Activated CD4-positive, alpha-beta T cell treated with anti-CD3 and anti-CD28 coated beads, Interleukin-10, Interleukin-2, amounts not matched to agents 100 ng/mL and 50 ng/mL, durations not matched to agents 16 hours and 8 hours (primary cell): ENCODE results near the gene HSD17B1.
"Not testable (repeated sequence)": the region's sequence is repeated elsewhere in the genome, so short reads cannot be mapped to it uniquely, and the experiment has no call there.

Source experiments
- DNase-seq: peaks from one replicate; pipeline ENCODE4 v3.0.0-alpha.2; 2020

The HSD17B1 gene

GRCh38 chr17:42548070-42548837 is 4.5 kb upstream of the HSD17B1 start:
- peak; percentile 83 for DNase-seq

GRCh38 chr17:42548993-42549755 is 3.5 kb upstream of the HSD17B1 start:
- DNase-seq = no peak

GRCh38 chr17:42553161-42553818 is 567 bp downstream of the HSD17B1 start:
- DNase-seq = no peak

GRCh38 chr17:42553866-42554249 is 1.1 kb downstream of the HSD17B1 start:
- DNase-seq = peak; percentile 46

GRCh38 chr17:42554250-42555121 is 1.8 kb downstream of the HSD17B1 start:
- peak; percentile 90 for DNase-seq

- DNase-seq = no peak
These were observed 2.4 kb downstream of the HSD17B1 start for GRCh38 chr17:42555122-42555622.

- not testable (repeated sequence) for DNase-seq
These were observed 3.4 kb downstream of the HSD17B1 start for GRCh38 chr17:42555961-42556617.

GRCh38 chr17:42559075-42559474 is 6.4 kb downstream of the HSD17B1 start:
- DNase-seq = no peak

GRCh38 chr17:42560246-42560645 is 7.5 kb downstream of the HSD17B1 start:
- DNase-seq = no peak

- peak; percentile 96 for DNase-seq
These were observed 9.2 kb downstream of the HSD17B1 start, which contains the start of gene COASY for GRCh38 chr17:42561897-42562387. COASY (plus strand) TSS chr17:42562148; CDS start chr17:42562623, 475 bp downstream.

- no peak for DNase-seq
These were observed 9.8 kb downstream of the HSD17B1 start for GRCh38 chr17:42562388-42563142.

GRCh38 chr17:42563143-42563509 is 10.4 kb downstream of the HSD17B1 start:
- DNase-seq = no peak

GRCh38 chr17:42563543-42563942 is 10.8 kb downstream of the HSD17B1 start:
- no peak for DNase-seq

- DNase-seq = no peak
These were observed 11.2 kb downstream of the HSD17B1 start for GRCh38 chr17:42563950-42564349.

GRCh38 chr17:42564815-42565522 is 12.2 kb downstream of the HSD17B1 start:
- DNase-seq = no peak

GRCh38 chr17:42565523-42566214 is 12.9 kb downstream of the HSD17B1 start:
- no peak for DNase-seq

- DNase-seq = no peak
These were observed 13.6 kb downstream of the HSD17B1 start for GRCh38 chr17:42566215-42566882.

GRCh38 chr17:42566883-42567573 is 14.3 kb downstream of the HSD17B1 start, which contains the start of gene MLX:
MLX (plus strand) TSS chr17:42567100; CDS start chr17:42567125, 25 bp downstream.
- DNase-seq = peak; percentile 96
